HG03064 (cell line): ENCODE data around the gene ARHGEF10L.
"Not testable (repeated sequence)": the region's sequence is repeated elsewhere in the genome, so short reads cannot be mapped to it uniquely, and the experiment has no call there.

ENCODE experiments used
- ATAC-seq: cut with Tn5 transposase; IDR thresholded peaks from one replicate; pipeline ENCODE4 v1.9.1; 2021; ENCODE audit warnings: low read depth; ENCODE audit not compliant: unreplicated experiment

Gene ARHGEF10L

GRCh38 chr1:17539477-17540254 is at the start of gene ARHGEF10L:
Gene ARHGEF10L (plus strand): TSS chr1:17539698. CDS start chr1:17580596, 40,898 bp downstream.
- ATAC-seq = no peak

- ATAC-seq = not testable (repeated sequence)
Observed at GRCh38 chr1:17489768-17490417, 49.6 kb upstream of the ARHGEF10L start.

GRCh38 chr1:17490667-17491066 is 48.8 kb upstream of the ARHGEF10L start:
- ATAC-seq = not testable (repeated sequence)

GRCh38 chr1:17494114-17494729 is 45.3 kb upstream of the ARHGEF10L start:
- no peak for ATAC-seq

- ATAC-seq = no peak
Observed at GRCh38 chr1:17496419-17496818, 43.1 kb upstream of the ARHGEF10L start.

- no peak for ATAC-seq
Observed at GRCh38 chr1:17498214-17498613, 41.3 kb upstream of the ARHGEF10L start.

- no peak for ATAC-seq
Observed at GRCh38 chr1:17502326-17502778, 37.1 kb upstream of the ARHGEF10L start.

GRCh38 chr1:17503146-17503545 is 36.4 kb upstream of the ARHGEF10L start:
- ATAC-seq = no peak

- not testable (repeated sequence) for ATAC-seq
Observed at GRCh38 chr1:17507200-17507599, 32.3 kb upstream of the ARHGEF10L start.

GRCh38 chr1:17507915-17508314 is 31.6 kb upstream of the ARHGEF10L start:
- no peak for ATAC-seq

GRCh38 chr1:17509363-17509762 is 30.1 kb upstream of the ARHGEF10L start:
- ATAC-seq = no peak

GRCh38 chr1:17510138-17510537 is 29.4 kb upstream of the ARHGEF10L start:
- no peak for ATAC-seq

- ATAC-seq = no peak
Observed at GRCh38 chr1:17511188-17511587, 28.3 kb upstream of the ARHGEF10L start.

GRCh38 chr1:17513131-17513530 is 26.4 kb upstream of the ARHGEF10L start:
- no peak for ATAC-seq

- no peak for ATAC-seq
Observed at GRCh38 chr1:17514776-17515175, 24.7 kb upstream of the ARHGEF10L start.

GRCh38 chr1:17515902-17516301 is 23.6 kb upstream of the ARHGEF10L start:
- no peak for ATAC-seq

GRCh38 chr1:17516303-17517214 is 22.9 kb upstream of the ARHGEF10L start:
- no peak for ATAC-seq

GRCh38 chr1:17520041-17520440 is 19.5 kb upstream of the ARHGEF10L start:
- ATAC-seq = no peak

- ATAC-seq = no peak
Observed at GRCh38 chr1:17520473-17521319, 18.8 kb upstream of the ARHGEF10L start.
